GM19023 (cell line): ENCODE measurements around the gene ODF2.
"Not testable (repeated sequence)": the region's sequence is repeated elsewhere in the genome, so short reads cannot be mapped to it uniquely, and the experiment has no call there.

Experiments
- ATAC-seq: cut with Tn5 transposase; IDR thresholded peaks from one replicate; pipeline ENCODE4 v1.9.1; 2021; ENCODE audit warnings: mild to moderate bottlenecking, moderate library complexity; ENCODE audit not compliant: unreplicated experiment

Gene ODF2

DNA sequence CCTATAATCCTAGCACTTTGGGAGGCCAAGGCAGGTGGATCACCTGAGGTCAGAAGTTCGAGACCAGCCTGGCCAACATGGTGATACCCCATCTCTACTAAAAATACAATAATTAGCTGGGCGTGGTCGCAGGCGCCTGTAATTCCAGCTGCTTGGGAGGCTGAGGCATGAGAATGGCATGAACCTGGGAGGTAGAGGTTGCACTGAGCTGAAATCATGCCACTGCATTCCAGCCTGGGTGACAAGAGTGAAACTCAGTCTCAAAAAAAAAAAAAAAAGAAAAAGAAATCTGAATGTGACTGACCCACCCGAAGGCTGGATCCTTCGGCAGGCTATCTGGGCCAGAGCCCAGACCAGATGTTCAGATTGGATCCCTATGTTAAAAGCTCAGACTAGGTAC, 32.5 kb upstream of the ODF2 start:
- ATAC-seq, result not testable (repeated sequence)

DNA sequence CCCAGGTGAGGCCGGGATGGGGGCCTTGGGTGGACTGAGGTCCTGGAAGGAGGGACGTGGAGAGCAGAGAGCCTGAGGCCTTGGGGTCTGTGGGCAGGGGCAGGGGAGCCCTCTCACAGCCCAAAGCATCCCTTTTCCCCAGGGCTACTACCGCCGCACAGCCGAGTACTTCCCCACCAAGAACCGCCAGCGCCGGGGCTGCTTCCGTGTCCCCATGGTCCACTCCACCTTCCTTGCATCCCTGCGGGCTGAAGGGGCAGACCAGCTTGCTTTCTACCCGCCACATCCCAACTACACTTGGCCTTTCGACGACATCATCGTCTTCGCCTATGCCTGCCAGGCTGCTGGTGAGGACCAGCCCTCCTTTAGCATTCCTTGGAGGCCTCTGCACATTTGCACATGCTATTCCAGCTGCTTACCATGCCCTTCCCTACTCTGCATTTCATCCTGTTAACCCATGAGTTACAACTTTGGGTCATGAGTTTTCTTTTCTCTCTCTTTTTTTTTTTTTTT, 31.5 kb upstream of the ODF2 start:
- ATAC-seq, result no peak

- no peak for ATAC-seq
Measured at GRCh38 chr9:128428644-128429512, 26.9 kb upstream of the ODF2 start.

- no peak for ATAC-seq
Measured at GRCh38 chr9:128429513-128430086, 26.2 kb upstream of the ODF2 start.

DNA sequence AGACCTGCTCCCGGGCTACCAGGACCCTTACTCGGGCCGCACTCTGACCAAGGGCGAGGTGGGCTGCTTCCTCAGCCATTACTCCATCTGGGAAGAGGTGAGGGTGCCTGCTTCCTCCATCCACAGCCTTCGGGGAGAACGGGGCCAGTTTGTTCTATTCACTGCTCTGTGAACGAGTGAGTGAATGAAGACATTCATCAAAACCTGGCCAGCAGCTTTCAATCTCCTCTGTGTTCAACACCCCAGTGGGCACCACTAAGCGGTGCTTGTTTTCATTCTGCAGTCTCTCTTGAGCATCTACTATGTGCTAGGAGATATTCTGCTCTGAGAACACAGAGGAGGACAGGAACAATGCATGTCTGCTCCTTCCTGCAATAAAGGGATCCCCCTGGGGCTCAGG, 24.6 kb upstream of the ODF2 start:
- ATAC-seq, result no peak

GRCh38 chr9:128434340-128434739, 21.5 kb upstream of the ODF2 start:
- ATAC-seq, result no peak

GRCh38 chr9:128435611-128436010, 20.2 kb upstream of the ODF2 start:
- no peak for ATAC-seq

DNA sequence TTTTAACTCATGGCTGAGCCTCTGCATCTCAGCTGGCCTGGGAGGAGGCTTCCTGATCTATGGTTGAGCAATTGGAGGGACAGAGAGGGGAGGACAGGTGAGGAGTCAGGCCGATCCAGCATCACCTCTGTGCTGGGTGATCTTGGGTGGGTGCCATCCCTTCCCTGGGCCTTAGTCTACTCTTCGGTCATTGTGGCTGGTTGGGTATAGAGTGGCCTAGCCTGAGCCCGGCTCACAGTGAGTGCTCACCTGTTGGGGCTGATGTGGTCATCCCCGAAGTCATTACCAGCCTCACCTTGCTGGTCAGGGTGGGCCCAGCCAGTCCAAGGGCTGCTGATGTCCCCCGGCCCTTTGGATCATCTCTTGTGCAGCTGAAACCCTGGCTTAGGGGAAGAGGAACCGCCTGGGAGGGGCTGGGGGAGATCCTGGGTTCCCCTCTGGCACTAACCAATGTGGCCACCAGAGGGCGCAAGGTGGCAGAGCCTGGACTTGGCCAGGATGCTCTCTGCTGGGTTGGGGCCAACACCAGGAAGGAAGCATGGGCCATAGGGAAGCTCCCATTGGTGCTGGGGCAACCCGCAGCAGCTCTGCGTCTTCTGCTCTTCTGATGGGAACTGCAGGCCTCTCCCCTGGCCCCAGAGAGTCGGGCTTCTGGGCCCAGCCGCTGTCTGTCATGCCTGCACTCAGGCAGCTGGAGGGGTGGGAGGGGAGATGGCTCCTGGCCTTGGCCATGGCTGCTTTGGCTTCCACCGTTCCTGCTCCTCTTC, 17.3 kb upstream of the ODF2 start:
- peak; percentile 80 for ATAC-seq

- ATAC-seq, result no peak
Measured at GRCh38 chr9:128439273-128439672, 16.5 kb upstream of the ODF2 start.

DNA sequence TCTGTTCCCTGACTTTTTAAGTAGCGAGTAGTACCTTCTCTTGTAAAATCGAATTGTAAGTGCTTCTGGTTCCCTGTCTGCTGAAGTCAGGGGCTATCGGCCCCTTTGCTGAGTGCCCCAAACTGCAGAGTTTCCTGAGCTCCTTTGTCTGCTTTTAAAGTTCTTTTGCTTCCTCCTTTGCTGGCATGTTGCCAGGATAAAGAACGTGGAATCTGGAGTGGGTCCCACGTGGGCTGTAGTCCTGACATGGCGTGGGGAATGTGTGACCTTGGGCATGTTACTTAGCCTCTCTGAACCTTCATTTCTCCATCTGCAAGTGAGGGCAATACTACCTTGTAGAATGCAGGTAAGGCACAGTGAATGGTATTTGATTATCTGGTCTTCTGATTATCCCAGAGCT, 13.7 kb upstream of the ODF2 start:
- ATAC-seq, result no peak

- ATAC-seq, result not testable (repeated sequence)
Measured at GRCh38 chr9:128446505-128446904, 9.3 kb upstream of the ODF2 start.

DNA sequence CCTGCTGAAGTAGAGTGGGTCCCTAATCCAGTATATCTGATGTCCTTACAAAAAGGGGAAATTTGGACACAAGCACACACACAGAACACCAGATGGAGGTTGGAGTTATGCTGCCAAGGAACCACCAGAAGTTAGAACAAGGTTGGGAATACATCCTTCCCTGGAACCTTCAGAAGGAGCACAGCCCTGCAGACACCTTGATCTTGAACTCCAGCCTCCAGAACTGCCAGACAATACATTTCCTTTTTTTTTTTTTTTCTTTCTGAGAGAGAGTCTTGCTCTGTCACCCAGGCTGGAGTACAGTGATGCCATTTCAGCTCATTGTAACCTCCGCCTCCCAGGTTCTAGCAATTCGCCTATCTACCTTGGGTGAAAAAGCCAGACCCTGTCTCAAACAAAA, 7.1 kb upstream of the ODF2 start:
- no peak for ATAC-seq

DNA sequence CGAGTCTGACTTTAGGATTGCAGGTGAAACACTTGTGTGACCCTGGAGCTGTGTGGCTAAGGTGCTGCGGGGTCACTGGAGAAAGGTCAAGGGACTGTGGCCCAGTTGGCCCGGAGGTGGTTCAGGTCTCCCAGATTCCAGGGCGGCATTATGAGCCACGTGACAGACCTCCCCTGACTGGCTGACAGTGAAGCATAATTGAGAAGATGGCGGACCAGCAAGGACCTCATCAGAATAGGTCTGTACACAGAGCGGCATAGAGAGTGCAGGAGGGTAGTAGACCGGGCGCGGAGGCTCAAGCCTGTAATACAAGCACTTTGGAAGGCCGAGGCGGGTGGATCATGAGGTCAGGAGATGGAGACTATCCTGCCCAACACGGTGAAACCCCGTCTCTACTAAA, 815 bp upstream of the ODF2 start:
- ATAC-seq, result no peak

DNA sequence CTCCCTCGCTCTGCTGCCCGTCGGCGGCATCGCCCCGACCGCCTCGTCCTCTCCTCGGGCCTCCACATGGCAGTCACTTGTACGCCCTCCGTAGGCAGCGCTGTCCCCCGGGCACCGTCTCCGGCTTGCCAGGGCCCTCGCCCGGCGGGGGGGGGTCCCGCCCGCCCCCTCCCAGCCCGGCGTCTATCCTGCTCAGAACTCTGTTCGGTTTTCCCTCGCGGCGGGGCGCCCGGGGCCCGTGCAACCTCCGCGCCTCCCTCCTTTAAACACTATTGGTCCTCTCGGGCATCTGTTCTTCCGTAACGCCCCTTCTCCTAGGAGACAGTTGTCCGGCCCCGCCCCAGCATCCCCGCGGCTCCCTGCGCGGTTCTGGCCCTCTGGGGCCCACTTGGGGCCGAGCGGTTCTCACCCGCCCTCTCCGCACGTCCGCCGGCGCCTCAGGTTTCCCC, 831 bp downstream of the ODF2 start:
- peak; percentile 52 for ATAC-seq

GRCh38 chr9:128457207-128457606, 1.4 kb downstream of the ODF2 start:
- ATAC-seq, result no peak

DNA sequence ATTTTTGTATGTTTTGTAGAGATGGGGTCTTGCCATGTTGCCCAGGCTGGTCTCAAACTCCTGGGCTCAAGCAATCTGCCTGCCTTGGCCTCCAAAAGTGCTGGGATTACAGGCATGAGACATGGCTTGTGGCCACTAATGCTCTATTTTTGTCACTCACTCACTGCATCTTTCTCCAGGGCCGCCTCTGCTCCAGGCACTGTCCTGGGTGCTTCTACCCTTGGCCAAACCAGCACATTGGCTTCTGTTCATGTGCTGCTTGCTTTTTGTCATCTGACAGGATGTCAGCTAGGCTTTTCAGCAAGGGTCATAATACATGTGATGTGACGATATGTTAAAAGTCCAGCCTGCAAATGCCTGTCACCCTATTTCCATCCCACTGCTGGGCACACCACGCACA, 3.2 kb downstream of the ODF2 start:
- no peak for ATAC-seq

- no peak for ATAC-seq
Measured at GRCh38 chr9:128469070-128469469, 13.3 kb downstream of the ODF2 start.

DNA sequence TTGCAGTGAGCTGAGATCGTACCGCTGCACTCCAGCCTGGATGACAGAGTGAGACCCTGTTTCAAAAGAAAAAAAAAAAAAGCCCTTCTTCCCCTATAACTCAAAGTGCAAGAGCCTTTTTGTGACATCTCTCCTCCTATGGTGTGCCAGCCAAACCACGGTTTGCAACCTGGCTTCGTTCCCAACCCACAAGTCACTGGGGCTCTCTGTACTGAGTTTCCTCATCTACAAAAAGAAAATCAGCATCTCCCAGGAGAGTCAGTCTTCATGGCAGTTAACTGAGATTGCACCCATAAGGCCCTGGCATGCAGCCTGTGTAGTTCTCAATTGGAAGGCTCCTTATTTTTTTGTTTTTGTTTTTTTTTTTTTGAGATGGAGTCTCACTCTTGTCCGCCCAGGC, 14.8 kb downstream of the ODF2 start:
- no peak for ATAC-seq

GRCh38 chr9:128473104-128473503, 17.3 kb downstream of the ODF2 start:
- no peak for ATAC-seq

DNA sequence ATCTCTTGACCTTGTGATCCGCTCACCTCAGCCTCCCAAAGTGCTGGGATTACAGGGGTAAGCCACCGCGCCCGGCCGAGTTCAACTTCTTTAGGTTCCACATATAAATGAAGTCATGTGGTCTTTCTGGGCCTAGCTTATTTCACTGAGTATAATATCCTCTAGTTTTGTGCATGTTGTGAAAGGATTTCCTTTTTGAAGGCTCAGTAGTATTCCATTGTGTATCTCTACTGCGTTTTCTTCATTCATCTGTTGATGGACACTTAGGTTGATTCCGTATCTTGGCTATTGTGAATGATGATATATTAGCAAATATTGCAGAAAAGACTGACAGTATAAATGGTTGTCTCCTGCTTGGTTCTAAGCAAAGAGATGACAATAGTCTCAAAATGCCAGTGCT, 20.1 kb downstream of the ODF2 start:
- no peak for ATAC-seq

GRCh38 chr9:128479262-128479661, 23.5 kb downstream of the ODF2 start:
- no peak for ATAC-seq

DNA sequence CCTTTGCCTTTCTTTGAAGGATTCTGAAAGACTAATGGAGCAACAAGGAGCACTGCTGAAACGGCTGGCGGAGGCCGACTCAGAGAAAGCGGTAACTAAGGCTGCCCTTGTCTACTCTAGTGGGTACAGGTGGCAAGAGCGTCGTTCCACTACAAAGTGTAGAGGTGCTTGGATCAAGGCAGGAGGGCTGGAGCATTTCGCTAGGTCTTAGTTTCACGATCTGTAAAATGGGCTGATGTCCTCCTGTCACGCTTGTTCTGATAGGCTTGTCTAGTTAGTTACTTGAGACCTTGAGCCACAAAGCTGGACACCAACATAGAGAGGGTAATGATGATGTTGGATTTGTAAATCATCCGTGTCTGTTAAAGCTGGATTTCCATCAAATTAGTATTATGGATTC, 25.8 kb downstream of the ODF2 start:
- ATAC-seq, result no peak
